HS-5 (cell line): ENCODE data around the gene DNAAF2.
"Not testable (repeated sequence)": the region's sequence is repeated elsewhere in the genome, so short reads cannot be mapped to it uniquely, and the experiment has no call there.

Experiments used
- DNase-seq: peaks from one replicate; pipeline ENCODE4 v3.0.0-alpha.2; 2012; ENCODE audit warnings: low read depth

Gene DNAAF2

DNA sequence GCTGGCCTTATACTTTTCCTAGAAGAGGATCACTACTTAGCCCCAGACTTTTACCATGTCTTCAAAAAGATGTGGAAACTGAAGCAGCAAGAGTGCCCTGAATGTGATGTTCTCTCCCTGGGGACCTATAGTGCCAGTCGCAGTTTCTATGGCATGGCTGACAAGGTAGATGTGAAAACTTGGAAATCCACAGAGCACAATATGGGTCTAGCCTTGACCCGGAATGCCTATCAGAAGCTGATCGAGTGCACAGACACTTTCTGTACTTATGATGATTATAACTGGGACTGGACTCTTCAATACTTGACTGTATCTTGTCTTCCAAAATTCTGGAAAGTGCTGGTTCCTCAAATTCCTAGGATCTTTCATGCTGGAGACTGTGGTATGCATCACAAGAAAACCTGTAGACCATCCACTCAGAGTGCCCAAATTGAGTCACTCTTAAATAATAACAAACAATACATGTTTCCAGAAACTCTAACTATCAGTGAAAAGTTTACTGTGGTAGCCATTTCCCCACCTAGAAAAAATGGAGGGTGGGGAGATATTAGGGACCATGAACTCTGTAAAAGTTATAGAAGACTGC, 12.9 kb downstream of the DNAAF2 start:
- no peak for DNase-seq

DNA sequence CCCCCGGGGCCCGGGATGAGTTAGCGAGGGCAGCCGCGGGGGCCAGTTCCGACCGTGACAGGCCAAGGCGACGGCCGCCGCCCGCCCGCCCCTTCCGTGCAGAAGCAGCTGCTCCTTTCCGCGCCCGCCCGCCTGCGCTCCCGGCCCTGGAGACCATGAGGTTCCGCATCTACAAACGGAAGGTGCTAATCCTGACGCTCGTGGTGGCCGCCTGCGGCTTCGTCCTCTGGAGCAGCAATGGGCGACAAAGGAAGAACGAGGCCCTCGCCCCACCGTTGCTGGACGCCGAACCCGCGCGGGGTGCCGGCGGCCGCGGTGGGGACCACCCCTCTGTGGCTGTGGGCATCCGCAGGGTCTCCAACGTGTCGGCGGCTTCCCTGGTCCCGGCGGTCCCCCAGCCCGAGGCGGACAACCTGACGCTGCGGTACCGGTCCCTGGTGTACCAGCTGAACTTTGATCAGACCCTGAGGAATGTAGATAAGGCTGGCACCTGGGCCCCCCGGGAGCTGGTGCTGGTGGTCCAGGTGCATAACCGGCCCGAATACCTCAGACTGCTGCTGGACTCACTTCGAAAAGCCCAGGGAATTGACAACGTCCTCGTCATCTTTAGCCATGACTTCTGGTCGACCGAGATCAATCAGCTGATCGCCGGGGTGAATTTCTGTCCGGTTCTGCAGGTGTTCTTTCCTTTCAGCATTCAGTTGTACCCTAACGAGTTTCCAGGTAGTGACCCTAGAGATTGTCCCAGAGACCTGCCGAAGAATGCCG, 13.7 kb downstream of the DNAAF2 start:
- DNase-seq, result no peak

DNA sequence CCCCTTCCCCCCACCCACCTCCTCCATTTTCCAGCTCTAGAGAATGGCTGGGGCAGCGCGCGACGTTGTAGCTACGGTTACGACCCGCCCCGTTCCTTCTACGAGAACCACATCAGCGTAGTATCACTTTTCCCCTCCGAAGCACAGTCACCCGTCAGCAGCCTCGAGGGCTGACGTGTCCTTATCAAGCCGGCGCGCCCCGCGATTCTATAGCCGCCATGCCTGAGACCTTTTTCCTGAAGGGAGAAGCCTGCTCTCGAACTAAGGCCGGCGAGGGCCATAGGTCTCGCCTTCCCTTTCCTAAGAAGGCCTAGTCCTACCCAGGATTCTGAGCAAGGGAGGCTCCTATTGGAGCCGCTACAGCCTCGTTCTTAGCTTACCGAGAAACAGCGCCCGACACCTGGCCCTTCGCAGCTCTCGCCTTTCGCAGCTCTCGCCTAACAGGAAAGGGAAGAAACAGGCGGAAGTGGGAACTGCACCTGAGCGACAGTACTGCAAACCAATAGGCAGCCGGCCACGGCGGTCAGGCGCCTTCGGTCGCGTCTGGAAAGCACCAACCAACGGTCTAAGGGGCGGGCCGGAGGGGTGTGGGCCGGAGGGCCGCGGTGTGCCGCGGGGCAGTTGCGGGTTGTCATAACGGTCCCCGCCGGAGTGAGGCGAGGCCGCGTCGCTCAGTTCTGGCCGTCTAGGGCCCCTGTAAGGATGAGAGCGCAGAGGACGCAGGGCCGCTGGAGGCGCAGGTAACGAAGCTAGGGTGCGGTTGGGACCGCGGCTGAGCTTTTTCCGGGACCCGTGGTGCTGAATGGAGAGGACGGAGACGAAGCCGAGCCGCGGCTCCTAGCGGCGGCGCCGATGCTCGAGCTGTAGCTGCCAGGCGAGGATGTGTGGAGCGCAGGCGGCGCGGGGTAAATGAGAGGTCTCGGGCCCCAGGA, 14.6 kb downstream of the DNAAF2 start, which contains the start of the genes MGAT2 and RPL36AL:
Gene MGAT2 (plus strand): TSS at position 618 of the 932 bp plus-strand sequence. CDS start 470 bp downstream, outside the sequence.
Gene RPL36AL (minus strand): TSS at position 445 of the 932 bp plus-strand sequence. CDS start 1,522 bp downstream, outside the sequence.
- DNase-seq, result peak; percentile 90

DNA sequence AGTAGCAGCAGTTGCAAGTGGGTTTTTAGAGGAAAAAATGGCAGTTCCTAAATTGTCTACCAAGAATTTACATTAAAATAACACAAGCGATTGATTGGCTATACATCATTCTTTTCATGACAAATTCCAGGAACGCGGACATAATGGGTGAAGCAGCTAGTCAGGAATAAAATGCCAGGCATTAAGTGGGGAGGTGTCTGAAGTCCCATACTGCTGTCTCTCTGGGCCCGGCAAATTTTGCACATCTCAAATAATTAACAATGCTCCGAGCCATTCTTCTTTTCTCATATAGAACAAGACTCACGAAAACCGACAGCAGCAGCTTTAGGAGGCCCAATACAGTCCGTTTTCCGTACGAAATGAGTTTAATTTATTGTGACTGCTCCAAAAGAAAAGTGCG, 15.3 kb downstream of the DNAAF2 start:
- no peak for DNase-seq

DNA sequence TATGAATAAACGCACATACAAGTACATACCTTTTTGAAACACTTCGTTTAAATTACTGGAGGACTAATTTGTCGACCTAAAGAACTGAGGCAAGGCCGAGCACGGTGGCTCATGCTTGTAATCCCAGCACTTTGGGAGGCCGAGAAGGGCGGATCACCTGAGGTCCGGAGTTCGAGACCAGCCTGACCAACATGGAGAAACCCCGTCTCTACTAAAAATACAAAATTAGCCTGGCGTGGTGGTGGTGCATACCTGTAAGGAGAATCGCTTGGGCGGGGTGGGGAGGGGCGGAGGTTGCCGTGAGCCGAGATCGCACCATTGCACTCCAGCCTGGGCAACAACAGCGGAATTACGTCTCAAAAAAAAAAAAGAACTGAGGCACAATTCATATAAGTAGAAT, 15.8 kb downstream of the DNAAF2 start:
- not testable (repeated sequence) for DNase-seq

DNA sequence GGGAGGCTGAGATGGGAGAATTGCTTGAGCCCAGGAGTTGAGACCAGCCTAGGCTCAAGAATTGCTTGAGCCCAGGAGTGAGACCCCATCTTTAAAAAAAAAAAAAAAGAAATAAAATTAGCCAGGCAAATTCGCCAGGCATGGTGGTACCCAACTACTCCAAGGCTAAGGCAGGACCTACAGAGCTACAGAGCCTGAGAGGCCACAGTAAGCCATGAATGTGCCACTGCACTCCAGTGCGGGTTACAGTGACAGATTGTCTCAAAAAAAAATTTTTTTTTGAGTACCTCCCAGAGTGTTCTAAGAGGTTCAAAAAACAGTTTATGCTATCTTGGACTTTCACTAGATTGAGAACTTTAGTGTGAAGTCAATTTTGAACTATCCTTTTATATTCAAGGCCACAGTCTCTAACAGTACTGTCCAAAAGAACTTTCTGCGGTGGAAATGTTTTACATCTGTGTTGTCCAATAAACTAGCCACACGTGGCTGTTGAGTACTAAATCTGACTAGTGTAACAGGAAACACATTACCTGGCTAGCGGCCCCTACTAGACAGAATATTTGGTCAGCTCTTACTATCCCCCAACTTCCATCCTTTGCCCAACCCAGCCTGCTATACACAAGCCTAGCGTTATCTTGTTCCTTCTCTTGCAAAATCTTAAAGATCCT, 17.1 kb downstream of the DNAAF2 start:
- DNase-seq, result no peak

DNA sequence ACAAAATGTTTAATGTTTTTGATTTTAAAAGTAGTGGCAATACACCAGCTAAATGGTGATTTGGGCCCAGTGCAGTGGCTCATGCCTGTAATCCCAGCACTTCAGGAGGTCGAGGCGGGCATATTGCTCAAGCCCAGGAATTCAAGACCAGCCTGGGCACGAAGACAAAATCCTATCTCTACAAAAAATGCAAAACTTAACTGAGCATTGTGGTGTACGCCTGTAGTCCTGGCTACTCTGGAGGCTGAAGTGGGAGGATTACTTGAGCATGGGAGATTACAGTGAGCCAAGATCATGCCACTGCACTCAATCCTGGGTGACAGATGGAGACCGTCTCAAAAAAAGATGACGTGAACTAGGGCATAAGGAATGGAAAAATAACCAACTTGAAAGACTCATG, 19.3 kb downstream of the DNAAF2 start:
- DNase-seq, result no peak

DNA sequence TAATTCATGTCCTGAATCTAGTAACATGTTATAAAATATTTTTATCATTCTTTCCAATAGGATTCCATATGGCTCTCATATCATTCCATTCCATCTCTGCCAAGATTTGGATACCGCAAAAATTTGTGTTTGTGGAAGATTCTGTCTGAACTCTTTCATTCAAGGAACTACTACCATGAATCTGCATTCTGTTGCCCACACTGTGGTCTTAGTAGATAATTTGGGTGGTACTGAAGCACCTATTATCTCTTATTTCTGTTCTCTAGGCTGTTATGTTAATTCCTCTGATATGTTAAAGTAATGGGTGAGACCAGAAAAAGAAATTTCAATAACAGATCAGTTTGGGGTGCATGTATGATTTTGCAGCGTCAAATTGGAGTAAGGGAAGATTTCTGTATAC, 20.8 kb downstream of the DNAAF2 start:
- no peak for DNase-seq

DNA sequence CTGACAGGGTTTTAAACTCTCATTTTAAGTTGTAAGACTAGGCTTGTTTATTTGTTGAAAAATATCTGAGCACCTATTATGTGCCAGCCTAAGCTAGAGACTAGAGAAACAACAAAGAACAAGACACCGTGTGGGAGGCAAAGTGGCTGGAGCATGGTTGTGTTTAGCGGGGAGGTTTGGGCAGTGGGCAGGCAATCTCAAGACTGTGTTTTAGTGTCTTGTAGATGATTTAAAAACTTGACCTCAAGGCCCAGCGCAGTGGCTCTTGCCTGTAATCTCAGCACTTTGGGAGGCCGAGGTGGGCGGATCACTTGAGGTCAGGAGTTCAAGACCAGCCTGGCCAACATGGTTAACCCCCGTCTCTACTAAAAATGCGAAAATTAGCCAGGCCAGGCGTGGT, 22.4 kb downstream of the DNAAF2 start:
- no peak for DNase-seq

DNA sequence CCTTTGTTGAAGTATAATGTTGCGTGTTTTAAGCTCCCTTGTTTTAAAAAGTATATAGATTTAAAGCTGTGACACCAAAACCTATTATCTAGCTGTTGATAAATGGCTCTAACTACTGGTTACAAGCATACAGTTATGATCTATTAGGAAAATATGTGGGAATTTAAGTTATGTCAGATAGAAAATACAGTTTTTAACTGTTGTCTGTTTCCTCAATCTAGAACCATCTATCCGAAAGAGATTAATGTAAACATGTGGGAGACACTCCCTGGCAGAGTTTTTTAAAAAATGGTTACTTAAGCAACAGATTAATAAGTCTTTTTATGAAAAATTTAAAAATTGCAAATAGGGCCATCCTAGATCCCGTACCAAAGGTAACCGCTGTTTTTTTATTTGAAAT, 22.8 kb downstream of the DNAAF2 start:
- DNase-seq, result no peak

DNA sequence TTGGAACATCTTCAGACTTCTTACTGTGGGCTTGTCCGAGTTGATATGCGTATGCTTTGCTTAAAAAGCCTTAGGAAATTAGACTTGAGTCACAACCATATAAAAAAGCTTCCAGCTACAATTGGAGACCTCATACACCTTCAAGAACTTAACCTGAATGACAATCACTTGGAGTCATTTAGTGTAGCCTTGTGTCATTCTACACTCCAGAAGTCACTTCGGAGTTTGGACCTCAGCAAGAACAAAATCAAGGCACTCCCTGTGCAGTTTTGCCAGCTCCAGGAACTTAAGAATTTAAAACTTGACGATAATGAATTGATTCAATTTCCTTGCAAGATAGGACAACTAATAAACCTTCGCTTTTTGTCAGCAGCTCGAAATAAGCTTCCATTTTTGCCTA, 27.5 kb downstream of the DNAAF2 start:
- no peak for DNase-seq

DNA sequence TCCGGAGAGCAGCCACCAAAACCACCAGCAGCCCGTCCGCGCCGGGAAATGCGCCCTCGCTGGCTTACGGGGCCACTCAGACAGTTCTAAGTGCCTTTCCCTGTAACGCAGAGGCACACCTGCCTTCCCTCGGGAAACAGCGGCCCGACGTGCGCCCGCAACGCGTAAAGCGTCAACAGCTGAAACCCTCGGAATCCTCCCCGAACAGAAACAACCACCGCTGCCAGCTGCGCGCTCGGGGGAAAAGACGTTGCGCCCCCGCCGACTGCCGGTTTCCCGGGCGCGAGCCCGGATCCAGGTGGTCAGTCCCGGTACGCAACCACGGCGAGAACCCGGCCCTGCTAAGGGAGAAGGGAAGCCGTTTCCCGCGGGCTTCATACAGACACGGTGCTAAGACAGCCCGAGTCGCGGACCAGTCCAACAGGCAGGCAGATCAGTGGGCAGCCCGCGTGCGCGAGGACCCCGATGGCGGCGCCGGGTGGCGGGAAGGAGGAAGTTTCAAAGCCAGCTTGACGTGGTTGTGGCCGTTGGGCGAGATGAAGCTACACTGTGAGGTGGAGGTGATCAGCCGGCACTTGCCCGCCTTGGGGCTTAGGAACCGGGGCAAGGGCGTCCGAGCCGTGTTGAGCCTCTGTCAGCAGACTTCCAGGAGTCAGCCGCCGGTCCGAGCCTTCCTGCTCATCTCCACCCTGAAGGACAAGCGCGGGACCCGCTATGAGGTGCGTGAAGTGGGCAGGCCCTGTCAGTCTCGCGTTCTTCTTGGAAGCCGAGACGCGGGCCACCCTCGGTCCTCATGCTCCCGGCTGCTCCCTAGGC, 36.4 kb downstream of the DNAAF2 start, which contains the start of gene LRR1:
Gene LRR1 (plus strand): TSS at position 456 of the 816 bp plus-strand sequence. CDS start 81 bp downstream, at position 537.
- DNase-seq, result peak; percentile 70

DNA sequence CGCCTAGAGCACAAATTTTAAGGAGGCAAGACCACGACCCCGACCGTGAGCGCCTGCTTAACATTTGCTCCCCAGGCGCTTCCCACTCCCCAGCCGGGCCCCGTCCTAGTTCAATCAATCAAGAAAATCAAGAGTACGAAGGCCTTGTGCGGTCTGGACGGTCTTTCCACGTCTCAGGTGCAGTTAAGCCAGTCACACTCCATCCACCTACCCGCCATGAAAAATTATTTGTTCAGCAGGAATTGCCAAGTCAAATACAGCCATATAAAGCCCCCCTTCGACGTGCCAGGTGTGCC, 36.9 kb downstream of the DNAAF2 start:
- no peak for DNase-seq

DNA sequence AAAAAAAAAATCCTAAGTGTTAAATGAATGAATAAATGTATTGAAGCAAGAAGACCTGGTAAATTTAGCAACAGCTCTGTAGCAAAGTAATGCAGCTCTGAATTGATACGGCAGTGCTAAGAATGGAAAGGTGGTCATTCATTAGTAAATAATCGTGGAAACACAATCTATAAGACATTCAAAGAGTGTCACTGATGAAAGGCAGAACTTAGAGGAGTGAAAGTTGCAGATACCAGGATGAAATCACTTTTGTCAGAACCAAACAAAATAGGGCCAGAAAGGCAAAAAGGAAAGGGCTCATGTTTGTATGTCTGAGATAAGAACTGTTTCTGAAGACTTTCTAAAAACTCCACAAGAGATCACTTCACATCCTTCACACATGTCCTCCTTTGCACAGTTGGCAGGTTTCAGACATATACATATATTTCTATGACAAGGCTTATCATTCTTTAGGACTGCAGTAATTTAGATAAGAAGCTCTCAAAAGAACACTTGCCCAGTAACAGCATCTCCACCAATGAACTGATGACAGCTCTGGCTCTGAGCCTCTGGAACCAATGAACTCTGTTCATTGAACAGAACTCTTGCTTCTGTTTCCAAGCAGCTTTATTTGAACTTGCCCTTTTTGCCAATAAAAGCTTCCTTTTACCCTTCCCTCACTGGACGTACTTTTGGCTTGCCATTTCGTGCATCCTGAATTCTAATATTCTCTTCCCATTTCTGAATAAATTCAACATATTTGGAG, 40.5 kb downstream of the DNAAF2 start:
- no peak for DNase-seq

DNA sequence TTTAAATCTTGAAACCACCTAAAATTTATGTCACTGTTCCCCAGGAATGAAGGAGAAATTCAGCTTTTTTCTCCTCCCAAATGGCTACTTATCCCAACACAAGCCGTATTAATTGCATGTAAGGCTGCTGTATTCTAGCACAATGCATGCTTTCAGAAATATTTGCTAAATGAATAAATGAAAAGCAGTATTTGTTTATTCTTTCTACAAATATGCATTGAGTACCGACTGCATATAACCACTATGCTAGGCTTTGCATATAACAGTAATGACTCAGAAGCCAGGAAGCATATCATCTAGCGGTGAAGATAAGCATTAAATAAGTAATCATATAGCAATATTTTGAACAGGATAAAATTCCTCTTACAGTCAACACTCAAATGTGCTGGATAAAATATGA, 42.0 kb downstream of the DNAAF2 start:
- DNase-seq, result peak; percentile 58

DNA sequence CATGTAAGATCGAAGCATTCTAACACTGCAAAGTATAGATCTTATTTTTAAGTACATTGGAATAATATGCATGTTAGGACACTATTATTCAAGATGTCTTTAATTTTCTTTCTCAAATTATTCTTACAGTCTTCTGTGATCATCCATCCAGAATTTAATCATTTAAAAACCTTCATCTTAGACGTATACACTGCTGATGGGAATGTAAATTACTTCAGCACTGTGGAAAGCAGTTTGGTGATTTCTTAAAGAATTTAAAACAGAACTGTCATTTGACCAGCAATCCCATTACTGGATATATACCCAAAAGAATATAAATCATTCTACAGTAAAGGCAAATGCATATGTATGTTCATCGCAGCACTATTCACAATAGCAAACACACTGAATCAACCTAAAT, 45.7 kb downstream of the DNAAF2 start:
- DNase-seq, result no peak

DNA sequence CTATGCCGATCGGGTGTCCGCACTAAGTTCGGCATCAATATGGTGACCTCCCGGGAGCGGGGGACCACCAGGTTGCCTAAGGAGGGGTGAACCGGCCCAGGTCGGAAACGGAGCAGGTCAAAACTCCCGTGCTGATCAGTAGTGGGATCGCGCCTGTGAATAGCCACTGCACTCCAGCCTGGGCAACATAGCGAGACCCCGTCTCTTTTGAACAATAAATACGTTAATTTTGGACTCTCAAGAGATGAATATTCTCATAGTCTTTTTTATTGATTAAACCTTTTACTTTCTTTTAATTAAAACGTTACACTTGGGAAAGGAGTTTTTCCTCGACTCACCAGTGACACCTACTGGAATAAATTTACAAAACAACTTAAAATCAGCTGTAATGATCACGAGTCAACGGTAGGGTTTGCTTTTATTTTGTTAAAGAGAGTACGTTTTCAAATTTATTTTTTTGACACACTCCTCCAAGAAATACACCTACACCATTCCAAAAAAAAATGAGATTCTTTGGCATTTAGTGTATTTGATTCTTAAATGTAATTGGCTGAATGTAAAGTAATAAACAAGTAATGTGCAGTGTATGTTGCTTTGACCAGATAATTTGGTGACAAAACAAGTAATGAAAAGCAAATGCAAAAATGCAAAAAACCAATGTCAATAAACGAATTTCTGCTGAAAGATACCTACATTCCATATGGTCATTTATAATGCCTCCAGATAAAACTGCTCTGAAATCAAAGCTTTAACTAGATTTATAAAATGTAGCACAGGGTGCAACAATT, 48.2 kb downstream of the DNAAF2 start:
- peak; percentile 81 for DNase-seq

DNA sequence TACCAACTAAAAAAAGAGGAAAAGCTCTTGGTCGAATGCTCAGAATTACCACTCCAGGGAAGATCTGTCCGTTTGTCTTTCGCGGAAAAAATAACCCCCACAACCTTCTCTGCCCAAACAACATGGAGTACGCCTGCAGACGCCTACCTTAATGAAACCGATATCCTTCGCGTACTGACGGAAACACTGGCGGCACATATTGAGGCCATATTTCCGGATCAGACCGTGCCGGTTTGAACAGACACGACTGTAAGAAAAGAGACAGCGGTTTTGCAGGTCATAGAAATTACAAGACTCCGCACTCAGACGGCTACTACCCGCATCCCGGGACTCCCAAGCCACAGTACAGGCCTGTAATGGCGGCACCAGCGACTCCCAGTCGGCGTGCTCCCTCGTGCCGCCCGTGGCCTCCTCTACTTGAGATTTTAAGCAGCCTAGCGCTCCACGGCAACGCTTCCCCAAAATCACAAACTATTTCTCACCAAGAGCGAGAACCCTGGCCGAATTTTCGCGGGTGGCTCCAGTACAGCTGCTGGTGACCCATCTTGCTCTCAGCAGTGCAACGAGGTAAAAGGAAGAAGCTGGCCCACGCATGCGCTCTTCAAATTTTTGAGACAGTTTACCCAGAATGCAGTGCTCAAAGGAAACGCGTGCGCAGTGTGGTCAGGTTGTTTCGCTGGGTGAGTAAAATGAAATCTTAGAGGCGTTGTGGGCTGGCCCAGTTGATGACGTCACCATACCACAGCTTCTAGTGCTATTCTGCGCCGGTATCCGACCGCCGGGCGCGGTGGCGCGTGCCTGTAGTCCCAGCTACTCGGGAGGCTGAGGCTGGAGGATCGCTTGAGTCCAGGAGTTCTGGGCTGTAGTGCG, 49.0 kb downstream of the DNAAF2 start, which contains the start of gene RPS29:
Gene RPS29 (minus strand): TSS at position 578 of the 870 bp plus-strand sequence. CDS start 34 bp downstream, at position 544.
- DNase-seq, result peak; percentile 99
